ENCODE measurements around the gene MPDU1. TPM values are rescaled to one million over a fixed set of nuclear protein-coding genes. Genes with fewer than 3 reads are reported as not detected.

The MPDU1 gene
- total and polyA plus RNA-seq, 2 experiments from 2014 or later: 86.9 to 90.9 TPM

- Histone ChIP-seq H3K27me3 (peaks cover under 1% of the 10 kb centered on the region), H3K9me3 (ENCODE audit: low read depth) (no peaks in the 10 kb centered on the region), H3K4me1 (ENCODE audit: low read depth) (peaks cover 12% of the 10 kb centered on the region), H3K27ac (no peak overlapping the region), H3K4me3 (no peak overlapping the region), H3K36me3 (no peaks in the 10 kb centered on the region)
- no peak for TF ChIP-seq CTCF (IDR thresholded peaks at IDR 0.05; ENCODE audit: low read depth, low read length)
- DNase-seq (ENCODE audit: low read depth in 1 of 2, low spot score in 1 of 2): no peak
Observed at GRCh38 chr17:7553356-7553755, 30.3 kb upstream of the MPDU1 start.

- H3K27me3 ChIP-seq: no peaks in the 10 kb centered on the region
- peaks cover 10% of the 10 kb centered on the region for H3K4me1 ChIP-seq (ENCODE audit: low read depth)
- H3K4me3 ChIP-seq: no peak overlapping the region
- no peak for DNase-seq (ENCODE audit: low read depth in 1 of 2, low spot score in 1 of 2)
- no peaks in the 10 kb centered on the region for H3K36me3 ChIP-seq
- no peak overlapping the region for H3K27ac ChIP-seq
- H3K9me3 ChIP-seq (ENCODE audit: low read depth): no peaks in the 10 kb centered on the region
- TF ChIP-seq CTCF (IDR thresholded peaks at IDR 0.05; ENCODE audit: low read depth, low read length): no peak
Observed at GRCh38 chr17:7555320-7555948, 28.2 kb upstream of the MPDU1 start.

- Histone ChIP-seq H3K36me3 (no peaks in the 10 kb centered on the region), H3K4me3 (no peak overlapping the region), H3K27me3 (no peaks in the 10 kb centered on the region), H3K4me1 (ENCODE audit: low read depth) (peaks cover 14% of the 10 kb centered on the region), H3K27ac (no peak overlapping the region), H3K9me3 (ENCODE audit: low read depth) (no peaks in the 10 kb centered on the region)
- TF ChIP-seq CTCF (IDR thresholded peaks at IDR 0.05; ENCODE audit: low read depth, low read length): no peak
- no peak for DNase-seq (ENCODE audit: low read depth in 1 of 2, low spot score in 1 of 2)
Observed at GRCh38 chr17:7556627-7557026, 27.0 kb upstream of the MPDU1 start.

GRCh38 chr17:7557147-7557764 lies 26.4 kb upstream of the MPDU1 start:
- DNase-seq (ENCODE audit: low read depth in 1 of 2, low spot score in 1 of 2): no peak
- Histone ChIP-seq H3K9me3 (ENCODE audit: low read depth) (no peaks in the 10 kb centered on the region), H3K36me3 (no peaks in the 10 kb centered on the region), H3K4me3 (no peak overlapping the region), H3K4me1 (ENCODE audit: low read depth) (peaks cover 14% of the 10 kb centered on the region), H3K27ac (no peak overlapping the region), H3K27me3 (no peaks in the 10 kb centered on the region)
- no peak for TF ChIP-seq CTCF (IDR thresholded peaks at IDR 0.05; ENCODE audit: low read depth, low read length)

GRCh38 chr17:7557775-7558543 lies 25.7 kb upstream of the MPDU1 start:
- Histone ChIP-seq H3K27ac (peak overlapping the region; percentile 53), H3K36me3 (no peaks in the 10 kb centered on the region), H3K4me1 (ENCODE audit: low read depth) (peaks cover 19% of the 10 kb centered on the region), H3K9me3 (ENCODE audit: low read depth) (no peaks in the 10 kb centered on the region), H3K4me3 (no peak overlapping the region), H3K27me3 (no peaks in the 10 kb centered on the region)
- DNase-seq (ENCODE audit: low read depth in 1 of 2, low spot score in 1 of 2): peak; percentile 38 to 94
- TF ChIP-seq CTCF (IDR thresholded peaks at IDR 0.05; ENCODE audit: low read depth, low read length): no peak

Data from cardiac muscle cell (in vitro differentiated cells and primary cell).